Thyroid gland (tissue), 4 donors: Measurements from ENCODE around the gene KRR1.

ENCODE experiments used
- POLR2A ChIP-seq, 2 donors: fragments of 450-650 bp; IDR thresholded peaks; one replicate each; pipeline ENCODE4 v1.6.1; 2017; ENCODE audit warnings: antibody characterized with exemption in 2 of 2, mild to moderate bottlenecking in 2 of 2, moderate library complexity in 1 of 2
- TF ChIP-seq, protein P1 (sequence below), 6 experiments: fragments of 200-600 bp in 3 of 6; fragments of 450-650 bp in 3 of 6; sonication (generic) in 3 of 6; IDR thresholded peaks; one replicate each; pipeline ENCODE4 v1.5.1; 2016 to 2019; ENCODE audit warnings: antibody characterized with exemption in 6 of 6, mild to moderate bottlenecking in 2 of 6, inconsistent platforms in 1 of 6, moderate library complexity in 1 of 6

DNA sequence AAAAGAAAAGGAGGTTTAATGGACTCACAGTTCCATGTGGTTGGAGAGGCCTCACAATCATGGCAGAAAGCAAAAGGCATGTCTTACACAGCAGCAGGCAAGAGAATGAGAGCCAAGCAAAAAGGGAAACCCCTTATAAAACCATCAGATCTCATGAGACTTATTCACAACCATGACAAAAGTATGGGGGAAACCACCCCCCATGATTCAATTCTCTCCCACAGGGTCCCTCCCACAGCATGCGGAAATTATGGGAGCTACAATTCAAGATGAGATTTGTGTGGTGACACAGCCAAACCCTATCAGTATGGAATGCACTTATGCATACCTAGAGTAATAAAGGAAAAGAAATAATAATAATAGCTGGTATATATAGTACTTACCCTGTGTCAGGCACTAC lies 35.3 kb downstream of the KRR1 start:
- TF ChIP-seq, protein P1, sequence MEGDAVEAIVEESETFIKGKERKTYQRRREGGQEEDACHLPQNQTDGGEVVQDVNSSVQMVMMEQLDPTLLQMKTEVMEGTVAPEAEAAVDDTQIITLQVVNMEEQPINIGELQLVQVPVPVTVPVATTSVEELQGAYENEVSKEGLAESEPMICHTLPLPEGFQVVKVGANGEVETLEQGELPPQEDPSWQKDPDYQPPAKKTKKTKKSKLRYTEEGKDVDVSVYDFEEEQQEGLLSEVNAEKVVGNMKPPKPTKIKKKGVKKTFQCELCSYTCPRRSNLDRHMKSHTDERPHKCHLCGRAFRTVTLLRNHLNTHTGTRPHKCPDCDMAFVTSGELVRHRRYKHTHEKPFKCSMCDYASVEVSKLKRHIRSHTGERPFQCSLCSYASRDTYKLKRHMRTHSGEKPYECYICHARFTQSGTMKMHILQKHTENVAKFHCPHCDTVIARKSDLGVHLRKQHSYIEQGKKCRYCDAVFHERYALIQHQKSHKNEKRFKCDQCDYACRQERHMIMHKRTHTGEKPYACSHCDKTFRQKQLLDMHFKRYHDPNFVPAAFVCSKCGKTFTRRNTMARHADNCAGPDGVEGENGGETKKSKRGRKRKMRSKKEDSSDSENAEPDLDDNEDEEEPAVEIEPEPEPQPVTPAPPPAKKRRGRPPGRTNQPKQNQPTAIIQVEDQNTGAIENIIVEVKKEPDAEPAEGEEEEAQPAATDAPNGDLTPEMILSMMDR (IDR thresholded peaks at IDR 0.05), result no peak
- no peak for TF ChIP-seq POLR2A (IDR thresholded peaks at IDR 0.05)
